H1 (cell line): ENCODE results near the gene XNDC1N. TPM values are rescaled to one million over a fixed set of nuclear protein-coding genes. Genes with fewer than 3 reads are reported as not detected.

Experiments used
- POLR2AphosphoS5 ChIP-seq: IDR thresholded peaks from 2 replicates; pipeline ENCODE4 v1.6.1; 2011; ENCODE audit warnings: low read depth, low read length
- polyA plus RNA-seq, 7 experiments: library from polyadenylated mRNA; depleted of rRNA in 3 of 7; stranded (reverse) in 5 of 7; unstranded in 2 of 7; fragments of >200 nt in 5 of 7; fragments of 200-250 nt in 2 of 7; gene quantifications; 1 replicate in 5 of 7; 2 replicates in 1 of 7; 4 replicates in 1 of 7; pipeline versions ENCODE4 v1.2.1 to v1.2.3, GENCODE V29; 2011 to 2013; ENCODE audit warnings: missing spikeins in 2 of 7, mixed read lengths in 2 of 7
- total RNA-seq: library from RNA; stranded (reverse); fragmentation: NEBNext Ultra II Directional; extraction: Animal tissue kit (Norgen Biotek cat#: 25700); gene quantifications from 2 replicates; pipeline ENCODE4 v1.2.1, GENCODE V29; 2021

XNDC1N gene
- total and polyA plus RNA-seq, 2 of the 8 experiments (the other 6 are each of a cell fraction or from before 2014, with no cell fraction given): 5.8 to 7.5 TPM

DNA sequence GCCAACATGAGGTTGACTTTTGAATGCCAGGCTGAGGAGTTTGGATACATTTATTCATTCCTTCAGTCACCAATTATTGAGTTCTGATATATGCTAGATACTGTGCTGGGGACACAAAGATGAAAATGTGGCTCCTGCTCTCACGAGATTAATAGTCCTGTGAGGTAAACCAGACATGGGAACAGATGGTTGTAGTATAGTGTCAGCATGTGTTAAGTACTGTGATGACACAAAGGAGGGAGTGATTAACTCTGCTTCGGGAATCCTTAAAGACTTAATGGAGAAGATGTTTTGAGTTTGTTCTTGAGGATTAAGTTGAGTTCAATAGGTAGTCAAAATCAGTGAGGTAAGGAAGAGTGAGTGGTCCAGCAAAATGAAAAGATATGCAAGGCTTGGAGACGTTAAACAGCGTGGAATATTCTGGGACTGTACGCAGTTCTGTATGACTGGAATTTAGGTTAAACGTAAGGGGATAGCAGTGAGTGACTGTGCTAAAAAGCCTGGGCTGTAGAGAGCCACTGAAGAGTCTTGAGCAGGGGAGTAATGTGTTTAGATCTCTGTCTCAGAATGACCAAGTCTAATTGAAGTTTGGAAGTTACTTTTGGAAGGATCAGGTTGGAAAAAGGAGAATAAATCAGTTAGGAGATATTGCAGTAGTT, 12.3 kb upstream of the XNDC1N start (continued):
- TF ChIP-seq POLR2AphosphoS5: no peak
